ENCODE measurements around the gene SGMS1. TPM values are rescaled to one million over a fixed set of nuclear protein-coding genes. Genes with fewer than 3 reads are reported as not detected.

Gene SGMS1
- polyA plus RNA-seq, 3 donors = 48.9 to 52.5 (median 50.2) TPM

DNA sequence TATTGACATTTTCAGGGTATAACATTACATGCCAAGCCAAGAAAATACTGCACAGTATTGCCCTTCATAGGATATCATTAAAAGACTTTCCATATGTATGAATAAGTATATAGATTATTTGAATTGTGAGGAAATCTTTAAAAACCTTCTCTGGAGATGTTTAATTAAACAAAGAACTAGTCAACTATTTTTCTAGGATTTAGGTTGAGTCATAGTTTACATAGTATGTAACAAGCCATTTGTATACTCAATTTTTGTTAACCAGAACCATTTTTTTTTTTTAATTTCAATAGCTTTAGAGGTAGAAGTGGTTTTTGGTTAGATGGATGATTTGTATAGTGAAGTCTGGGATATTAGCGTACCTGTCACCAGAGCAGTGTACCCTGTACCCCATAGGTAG, 221.3 kb downstream of the SGMS1 start:
- DNase-seq (ENCODE audit: extremely low read depth in 1 of 11, low read depth in 9 of 11, low spot score in 4 of 11) = no peak

DNA sequence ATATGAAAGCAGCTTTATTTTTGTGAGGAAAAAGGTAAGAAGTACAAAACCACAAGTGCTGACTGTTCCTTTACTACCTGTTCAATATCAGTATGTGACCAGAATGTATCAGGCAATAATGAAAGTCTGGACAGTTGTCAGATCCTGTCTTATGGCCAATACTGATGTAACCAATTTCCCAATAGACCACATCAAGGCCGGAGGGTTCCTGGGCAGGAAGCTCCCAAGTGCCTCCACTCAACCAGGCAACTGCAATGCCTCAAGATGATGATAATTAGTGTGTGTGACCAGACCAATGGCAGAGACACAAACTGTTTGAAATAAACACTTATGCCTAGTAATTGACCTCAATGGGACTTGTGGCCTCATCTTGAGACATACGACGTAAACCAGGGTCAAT, 223.1 kb downstream of the SGMS1 start:
- DNase-seq (ENCODE audit: extremely low read depth in 1 of 11, low read depth in 9 of 11, low spot score in 4 of 11) = no peak

DNA sequence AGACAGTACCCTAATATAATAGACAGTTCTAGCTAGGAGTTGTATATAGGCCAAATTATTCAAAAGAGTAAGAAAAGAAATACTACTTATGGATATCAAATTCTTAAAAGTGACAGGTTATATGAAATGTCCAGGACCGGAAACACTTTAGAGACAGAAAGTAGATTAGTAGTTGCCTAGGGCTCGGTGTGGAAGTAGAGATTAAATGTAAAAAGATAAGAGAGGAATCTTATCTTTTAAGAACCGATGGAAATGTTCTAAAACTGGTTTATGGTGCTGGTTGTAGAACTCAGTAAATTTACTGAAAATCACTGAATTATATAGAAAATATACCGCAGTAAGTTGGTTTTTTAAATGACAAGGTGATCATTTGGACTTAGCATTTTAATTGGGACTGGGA, 224.9 kb downstream of the SGMS1 start:
- no peak for DNase-seq (ENCODE audit: extremely low read depth in 1 of 11, low read depth in 9 of 11, low spot score in 4 of 11)

DNA sequence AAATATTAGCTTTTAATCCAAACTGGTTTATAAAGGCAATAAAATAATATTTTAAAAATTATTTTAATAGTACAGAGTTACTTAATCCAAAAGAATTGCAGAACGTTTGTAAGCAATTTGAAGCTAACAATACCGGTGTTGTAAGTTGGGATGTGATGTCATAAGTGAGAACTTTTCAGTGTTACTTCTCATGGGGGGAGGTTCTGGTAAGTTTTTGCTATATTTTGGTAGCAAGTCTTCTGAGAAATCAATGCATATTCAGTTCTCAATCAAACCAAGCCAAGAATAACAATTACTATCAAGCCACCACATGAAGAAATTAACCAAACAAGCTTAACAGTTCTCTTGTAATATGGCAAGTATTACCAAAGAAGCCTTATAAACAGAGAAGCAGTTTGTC, 225.4 kb downstream of the SGMS1 start:
- DNase-seq (ENCODE audit: extremely low read depth in 1 of 11, low read depth in 9 of 11, low spot score in 4 of 11) = no peak

DNA sequence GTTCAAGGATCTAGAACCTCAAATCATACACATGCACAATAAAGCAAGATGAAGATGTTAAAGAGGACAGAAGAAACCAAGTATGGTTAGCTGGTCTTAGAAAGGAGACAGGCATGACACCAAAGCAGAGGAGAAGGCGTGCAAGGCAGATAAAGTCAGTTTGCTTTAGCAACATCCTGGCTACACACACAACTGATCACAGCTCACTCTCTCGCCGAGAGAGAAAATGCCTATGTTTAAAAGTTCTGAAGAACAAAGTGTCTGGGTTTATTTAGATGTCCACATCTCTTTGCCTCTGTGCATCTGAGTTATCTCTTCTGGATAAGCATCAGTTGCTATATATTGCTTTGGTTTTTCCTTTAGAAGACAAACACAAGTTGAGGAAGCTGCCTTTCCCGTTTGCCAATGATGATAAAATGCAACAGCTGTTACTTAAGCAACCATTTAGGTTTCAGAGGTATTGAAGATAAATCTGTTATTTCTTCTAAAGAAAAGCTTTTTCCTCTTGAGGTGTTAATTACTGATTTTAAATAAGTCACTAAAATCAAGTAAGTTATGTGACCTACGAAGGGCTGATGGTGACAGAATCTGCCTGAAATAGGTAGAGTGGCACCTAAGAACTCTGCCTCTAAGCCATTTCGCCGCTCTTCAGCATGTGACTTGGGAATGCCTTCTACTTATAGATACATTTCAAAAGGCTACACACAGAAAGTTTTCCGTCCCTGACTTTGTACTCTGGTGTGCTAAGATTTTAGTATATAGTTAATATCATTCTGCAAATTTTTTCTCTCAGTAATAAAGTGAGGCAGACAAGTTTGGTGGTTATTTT, 226.2 kb downstream of the SGMS1 start:
- DNase-seq (ENCODE audit: extremely low read depth in 1 of 11, low read depth in 9 of 11, low spot score in 4 of 11) = no peak

DNA sequence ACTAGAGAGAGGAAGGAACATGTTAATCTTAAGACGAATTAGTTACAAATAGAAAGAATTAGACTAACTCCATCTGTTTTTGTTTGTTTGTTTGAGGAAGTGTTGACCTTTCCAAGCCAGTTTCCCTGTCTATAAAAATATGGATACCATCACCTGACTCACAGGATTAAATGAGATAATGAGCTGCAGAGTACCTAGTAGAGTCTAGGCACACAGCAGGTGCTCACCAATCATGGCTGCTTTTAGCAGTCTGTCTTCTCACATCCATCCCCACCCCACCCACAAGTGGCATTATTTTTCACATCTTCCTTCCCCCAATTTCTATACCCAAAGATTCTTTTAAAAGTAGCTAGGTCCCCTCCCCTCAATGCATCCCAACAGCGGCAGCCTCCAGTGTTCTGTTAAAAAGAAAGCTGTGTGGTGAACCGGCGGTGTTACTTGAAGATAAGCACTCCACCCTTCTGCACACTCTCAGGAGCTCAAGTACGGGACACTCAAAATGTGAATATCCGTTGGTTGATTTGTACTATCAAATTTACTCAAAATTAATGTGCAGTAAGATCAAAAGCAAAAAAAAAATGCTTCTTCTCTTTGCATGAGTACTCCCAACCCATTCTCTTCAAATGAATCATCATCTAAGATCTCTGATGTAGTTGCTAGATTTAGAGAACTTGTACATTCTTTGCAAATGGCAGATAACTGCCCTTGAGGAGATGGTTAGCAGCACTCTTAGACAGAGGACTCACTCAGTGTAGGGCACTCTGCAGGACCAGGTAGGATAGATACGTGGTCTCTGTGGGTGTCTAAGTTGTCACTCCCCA, 227.1 kb downstream of the SGMS1 start:
- no peak for DNase-seq (ENCODE audit: extremely low read depth in 1 of 11, low read depth in 9 of 11, low spot score in 4 of 11)

DNA sequence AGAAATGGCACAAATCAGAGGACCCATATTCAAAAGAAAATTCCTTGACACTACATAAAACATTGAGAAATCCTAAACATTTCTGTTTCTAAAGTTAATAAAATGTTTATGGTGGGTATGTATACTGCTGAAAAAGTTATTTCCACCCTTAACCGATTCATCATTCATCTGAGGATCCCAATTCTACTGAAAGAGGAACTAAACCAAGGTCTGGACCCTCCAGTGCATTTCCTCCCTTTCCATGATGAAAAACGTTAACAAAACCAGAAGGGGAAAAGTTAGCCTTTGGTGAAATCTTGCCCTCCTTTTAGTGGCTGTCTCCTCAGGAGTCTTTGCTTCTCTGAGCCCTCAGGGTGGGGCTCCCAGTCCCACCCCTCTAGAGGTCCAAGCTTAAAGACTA, 227.9 kb downstream of the SGMS1 start:
- no peak for DNase-seq (ENCODE audit: extremely low read depth in 1 of 11, low read depth in 9 of 11, low spot score in 4 of 11)

DNA sequence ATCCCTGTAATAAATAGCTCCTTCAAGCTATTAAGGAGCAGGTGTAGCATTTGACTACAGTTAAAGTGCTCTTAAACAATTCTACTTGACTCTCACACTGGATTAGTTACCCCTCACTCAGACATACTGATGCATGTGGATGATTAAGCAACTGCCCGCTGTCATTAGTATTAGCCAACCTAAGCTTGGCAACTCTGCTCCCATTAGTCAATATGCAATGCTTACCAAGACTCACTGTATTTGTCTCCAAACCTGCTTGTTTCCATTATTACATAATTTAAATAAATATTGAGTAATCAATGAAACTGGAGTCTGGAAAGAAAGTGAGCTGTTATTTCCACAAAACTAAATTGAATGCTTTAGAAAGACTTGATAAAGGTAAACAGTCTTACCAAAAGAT, 228.5 kb downstream of the SGMS1 start:
- DNase-seq (ENCODE audit: extremely low read depth in 1 of 11, low read depth in 9 of 11, low spot score in 4 of 11) = no peak

DNA sequence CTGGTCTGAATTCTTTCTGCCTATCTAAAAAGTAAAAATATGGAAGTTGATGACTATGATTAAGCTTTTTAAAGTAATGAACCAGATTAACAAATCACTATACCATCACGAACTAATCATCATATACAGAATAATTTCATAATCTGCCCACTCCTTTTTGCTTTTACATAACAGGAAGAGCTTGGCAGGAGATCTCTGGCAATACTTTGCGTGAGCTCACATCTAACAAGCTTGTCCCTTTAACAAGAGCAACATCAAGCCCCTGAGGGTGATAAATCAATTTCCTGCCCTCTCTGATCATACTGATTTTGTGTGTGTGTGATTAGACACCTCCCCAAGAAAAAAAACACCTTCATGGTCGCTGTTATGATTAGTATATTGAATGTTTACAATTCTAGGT, 228.9 kb downstream of the SGMS1 start:
- DNase-seq (ENCODE audit: extremely low read depth in 1 of 11, low read depth in 9 of 11, low spot score in 4 of 11) = no peak

DNA sequence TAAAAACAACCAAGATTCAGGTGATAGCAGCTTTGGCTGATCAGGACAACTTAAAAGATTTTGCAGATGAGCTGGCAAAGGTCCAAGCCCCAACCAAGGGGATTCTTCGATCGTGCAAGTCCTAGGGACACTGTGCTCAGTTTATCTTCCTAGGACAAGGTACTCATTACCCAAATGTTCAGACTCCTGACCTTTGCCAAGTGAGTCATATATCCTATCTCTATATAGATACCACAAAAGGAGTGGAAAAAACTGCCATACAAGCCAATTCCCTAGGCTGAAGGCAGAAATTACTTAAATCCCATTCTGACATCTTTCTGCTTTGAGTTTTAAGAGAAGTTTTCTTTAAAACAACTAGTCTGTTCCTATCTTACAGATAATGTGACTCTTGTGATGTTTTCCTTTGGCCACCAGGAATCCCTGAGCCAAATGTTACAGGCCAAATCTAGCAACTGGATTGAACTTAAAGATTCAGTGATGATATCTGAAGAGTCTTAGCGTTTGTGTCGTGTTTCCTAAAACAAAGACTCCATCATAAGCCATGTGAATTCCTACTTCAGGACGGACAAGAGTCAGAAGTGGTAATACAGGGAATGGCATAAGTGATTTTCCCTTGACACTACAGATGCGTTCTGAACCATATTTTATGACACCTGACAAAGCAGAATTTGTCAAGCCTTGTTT, 229.8 kb downstream of the SGMS1 start:
- no peak for DNase-seq (ENCODE audit: extremely low read depth in 1 of 11, low read depth in 9 of 11, low spot score in 4 of 11)

DNA sequence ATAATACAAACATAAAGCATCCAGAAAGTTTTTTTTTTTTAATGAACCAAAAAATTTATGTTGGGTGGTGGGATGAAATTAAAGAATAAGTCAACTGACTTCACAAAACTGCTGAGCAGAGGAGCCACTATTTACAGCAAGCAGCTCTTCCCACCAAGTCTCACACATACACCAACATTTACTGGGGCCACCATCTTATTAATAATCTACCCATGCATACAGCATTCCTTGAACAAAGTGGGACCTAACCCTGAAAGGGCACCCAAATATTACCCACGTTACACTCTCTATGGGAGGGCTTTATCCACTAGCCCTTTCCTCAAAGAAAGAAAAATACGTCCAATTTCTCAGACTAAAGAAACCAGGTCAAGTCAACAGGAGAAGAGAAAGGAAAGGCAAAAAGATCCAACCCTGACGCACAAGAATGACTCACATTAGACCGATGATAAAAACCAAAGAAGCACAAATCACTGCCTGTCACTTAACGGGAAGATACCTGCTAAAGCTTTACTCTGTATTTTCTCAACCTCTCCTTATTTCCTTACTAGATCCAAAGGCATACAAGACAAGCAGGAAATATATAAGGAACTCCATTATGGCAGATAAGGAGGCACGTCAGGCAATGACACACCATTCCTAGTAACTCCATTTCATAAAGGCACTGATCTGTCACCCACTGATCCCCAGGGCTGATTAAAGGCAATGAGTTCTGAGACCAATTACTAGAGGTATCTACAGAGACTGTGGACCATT, 230.6 kb downstream of the SGMS1 start:
- DNase-seq (ENCODE audit: extremely low read depth in 1 of 11, low read depth in 9 of 11, low spot score in 4 of 11) = no peak

DNA sequence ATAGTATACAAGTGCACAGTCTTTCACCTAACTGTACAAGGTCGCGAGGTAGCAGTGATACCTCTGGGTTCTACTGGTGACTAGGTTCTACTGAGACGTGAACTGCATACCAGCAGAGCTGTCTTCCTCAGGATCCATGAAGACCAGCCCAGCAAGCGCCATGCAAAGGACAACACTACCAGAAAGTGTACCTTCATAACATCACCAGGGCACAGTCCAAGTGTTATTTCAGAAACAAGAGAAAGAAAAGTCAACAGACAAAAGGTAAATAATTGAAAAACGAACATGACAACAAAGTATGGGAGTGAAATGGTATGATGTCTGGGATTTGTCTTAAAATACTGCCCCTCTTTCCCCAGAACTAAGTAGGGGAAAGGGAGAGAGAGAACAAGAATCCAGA, 231.3 kb downstream of the SGMS1 start:
- no peak for DNase-seq (ENCODE audit: extremely low read depth in 1 of 11, low read depth in 9 of 11, low spot score in 4 of 11)

DNA sequence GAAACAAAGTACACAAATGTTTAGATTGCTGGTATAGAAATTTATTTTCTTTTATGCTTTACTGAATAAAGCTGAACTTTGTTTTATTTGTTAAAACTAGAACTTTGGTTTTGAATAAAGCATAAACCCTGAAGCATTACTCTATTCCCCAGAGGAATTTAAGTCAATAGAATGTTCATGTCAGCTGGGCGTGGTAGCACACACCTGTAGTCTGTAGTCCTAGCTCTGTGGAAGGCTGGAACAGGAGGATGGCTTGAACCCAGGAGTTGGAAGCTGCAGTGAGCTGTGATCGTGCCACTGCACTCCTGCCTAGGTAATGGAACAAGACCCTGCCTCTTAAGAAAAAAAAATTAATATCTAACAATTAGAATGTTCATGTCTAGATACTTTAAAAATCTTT, 233.5 kb downstream of the SGMS1 start:
- DNase-seq (ENCODE audit: extremely low read depth in 1 of 11, low read depth in 9 of 11, low spot score in 4 of 11) = no peak

DNA sequence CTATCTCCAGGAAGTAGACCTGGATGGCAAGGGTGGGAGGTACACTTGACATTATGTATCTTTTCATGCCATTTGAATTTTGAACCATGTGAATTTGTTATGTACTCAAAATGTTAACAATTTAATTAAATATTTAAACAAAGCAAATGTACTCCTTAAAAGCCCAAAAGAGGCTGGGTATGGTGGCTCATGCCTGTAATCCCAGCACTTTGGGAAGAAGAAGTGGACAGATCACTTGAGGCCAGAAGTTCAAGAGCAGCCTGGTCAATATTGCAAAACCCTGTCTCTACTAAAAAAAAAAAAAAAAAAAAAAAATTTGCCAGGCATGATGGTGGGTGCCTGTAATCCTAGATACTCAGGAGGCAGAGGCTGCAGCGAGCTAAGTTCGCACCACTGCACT, 235.6 kb downstream of the SGMS1 start:
- no peak for DNase-seq (ENCODE audit: extremely low read depth in 1 of 11, low read depth in 9 of 11, low spot score in 4 of 11)

DNA sequence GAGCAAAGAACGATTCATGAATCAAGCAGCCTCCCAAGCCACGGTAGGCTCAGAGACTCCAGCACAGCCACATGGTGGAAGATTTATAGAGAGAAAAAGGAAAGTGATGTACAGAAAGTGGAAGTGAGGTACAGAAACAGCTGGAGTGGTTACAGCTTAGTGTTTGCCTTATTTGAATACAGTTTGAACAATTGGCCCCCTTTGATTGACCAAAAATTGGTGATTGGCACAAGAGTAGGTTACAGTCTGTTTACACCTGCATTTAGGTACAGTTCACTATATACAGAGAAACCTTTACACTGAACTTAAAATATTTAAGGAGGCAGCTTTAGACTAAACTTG, 236.1 kb downstream of the SGMS1 start:
- DNase-seq (ENCODE audit: extremely low read depth in 1 of 11, low read depth in 9 of 11, low spot score in 4 of 11) = no peak

DNA sequence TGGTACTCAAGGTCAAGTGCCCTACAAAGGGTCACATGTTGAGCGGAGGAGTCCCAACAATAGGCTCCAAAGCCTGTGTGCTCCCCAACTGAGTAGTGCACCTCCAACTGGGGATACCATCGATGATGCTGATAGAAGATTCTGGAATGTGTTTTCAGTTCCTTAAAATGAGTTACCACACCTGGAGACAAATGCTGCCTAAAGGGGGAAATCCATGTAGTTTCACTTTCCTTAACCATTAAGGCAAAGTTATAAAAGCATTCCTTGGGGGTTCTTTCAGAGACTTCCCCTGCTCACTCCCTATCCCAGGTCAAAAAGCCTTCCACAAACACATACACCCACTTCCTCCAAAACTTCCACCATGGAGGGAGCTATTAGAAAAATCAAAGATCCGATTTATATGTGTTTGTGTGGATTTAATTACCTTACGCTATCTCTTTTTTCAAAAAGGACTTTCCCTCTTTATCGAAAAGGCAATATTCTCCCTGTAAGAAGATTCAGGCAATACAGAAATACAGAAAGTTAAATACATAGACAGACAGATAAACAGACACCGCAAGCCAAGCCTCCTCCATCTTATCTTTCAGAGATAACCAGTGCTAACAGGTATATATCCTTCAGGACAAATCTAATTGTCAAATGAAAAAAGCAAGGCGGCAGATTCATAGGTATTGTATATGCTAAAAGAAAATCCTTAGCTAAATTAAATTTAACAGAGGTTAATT, 236.6 kb downstream of the SGMS1 start:
- no peak for DNase-seq (ENCODE audit: extremely low read depth in 1 of 11, low read depth in 9 of 11, low spot score in 4 of 11)

DNA sequence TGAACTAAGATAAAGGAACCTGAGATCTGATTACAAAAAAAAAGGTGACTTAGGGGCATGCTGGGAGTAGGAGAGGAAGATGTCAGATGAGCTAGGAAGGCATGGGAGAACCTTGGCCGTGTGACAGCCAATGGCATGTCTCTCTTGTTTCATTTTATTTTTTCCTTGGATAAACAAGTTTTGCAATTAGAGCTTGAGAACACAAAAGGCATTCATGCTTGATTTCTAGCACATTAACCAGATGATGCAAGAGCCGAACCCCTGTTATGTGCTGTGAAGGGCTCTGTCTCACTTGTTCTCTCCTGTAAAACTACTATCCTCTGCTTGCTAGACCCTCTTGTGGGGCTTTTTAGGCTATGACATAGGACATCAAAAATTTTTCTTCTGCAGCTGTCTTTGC, 238.1 kb downstream of the SGMS1 start:
- DNase-seq (ENCODE audit: extremely low read depth in 1 of 11, low read depth in 9 of 11, low spot score in 4 of 11) = peak in 2 of 11 donors; percentile 9 to 17

DNA sequence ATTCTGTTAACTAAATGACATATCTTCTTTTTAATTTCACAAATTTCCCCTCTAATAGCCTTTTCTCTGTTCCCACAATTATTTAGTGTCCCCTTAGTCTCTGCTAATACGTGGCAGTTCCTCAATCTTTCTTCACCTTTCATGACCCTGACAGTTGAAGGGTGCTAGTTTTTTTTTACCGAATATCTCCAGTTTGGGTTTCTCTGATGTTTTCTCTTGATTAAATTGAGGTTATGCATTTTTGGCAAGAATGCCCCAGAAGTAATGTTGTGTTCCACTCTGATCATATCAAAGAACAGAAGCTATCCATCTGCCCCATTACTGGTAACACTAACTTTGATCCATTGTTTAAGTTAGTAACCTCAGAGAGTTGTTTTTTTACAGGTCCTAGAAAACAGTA, 238.9 kb downstream of the SGMS1 start:
- DNase-seq (ENCODE audit: extremely low read depth in 1 of 11, low read depth in 9 of 11, low spot score in 4 of 11) = no peak

DNA sequence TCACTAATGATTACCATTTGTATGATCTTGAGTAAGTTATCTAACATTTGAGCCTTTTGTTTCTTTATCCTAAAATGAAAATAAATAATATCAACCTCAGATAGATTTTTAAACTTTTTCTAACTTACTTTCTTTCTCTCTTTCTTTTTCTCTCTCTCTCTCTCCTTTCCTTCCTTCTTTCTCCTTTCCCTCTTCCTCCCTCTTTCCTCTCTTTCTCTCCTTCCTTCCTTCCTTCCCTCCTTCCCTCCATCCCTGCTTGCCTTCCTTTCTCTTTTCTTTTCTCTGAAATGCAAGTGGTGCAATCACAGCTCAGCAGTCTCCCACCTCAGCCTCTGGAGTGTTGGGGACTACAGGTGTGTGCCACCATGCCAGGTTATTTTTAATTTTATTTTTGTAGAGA, 239.5 kb downstream of the SGMS1 start:
- DNase-seq (ENCODE audit: extremely low read depth in 1 of 11, low read depth in 9 of 11, low spot score in 4 of 11) = no peak

Data from renal cortex interstitium (tissue), 11 donors.